GM18868 (cell line): ENCODE data around the gene CFI.

Source experiments
- ATAC-seq: cut with Tn5 transposase; IDR thresholded peaks from one replicate; pipeline ENCODE4 v1.9.1; 2021; ENCODE audit warnings: mild to moderate bottlenecking, moderate library complexity; ENCODE audit not compliant: unreplicated experiment

CFI gene

DNA sequence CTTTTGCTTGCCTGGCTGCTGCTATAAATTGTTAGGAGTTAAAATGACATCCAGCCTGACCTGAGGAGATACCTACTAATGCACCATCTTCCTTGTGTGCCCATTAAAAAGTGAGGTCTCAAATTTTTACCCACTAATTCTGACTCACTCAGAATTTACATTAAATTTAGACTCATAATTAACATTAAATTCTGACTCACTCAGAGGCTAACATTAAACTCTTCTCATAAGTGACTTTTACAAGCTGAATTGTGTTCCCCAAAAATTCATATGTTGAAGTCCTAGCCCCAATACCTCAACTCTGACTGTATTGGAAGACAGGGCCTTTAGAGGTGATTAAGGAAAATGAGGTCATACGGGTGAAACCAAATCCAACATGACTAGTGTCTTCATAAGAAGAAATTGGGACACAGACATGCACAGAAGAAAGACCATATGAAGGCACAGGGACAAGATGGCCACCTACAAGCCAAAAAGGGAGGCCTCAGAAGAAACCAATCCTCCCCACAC, 110.3 kb downstream of the CFI start:
- no peak for ATAC-seq
